Measurements from ENCODE around the gene EZR.
"Not testable (repeated sequence)": the region's sequence is repeated elsewhere in the genome, so short reads cannot be mapped to it uniquely, and the experiment has no call there.

EZR gene

GRCh38 chr6:158840465-158840864 is 21.3 kb upstream of the EZR start:
- no peak for DNase-seq

GRCh38 chr6:158839796-158840195 is 20.6 kb upstream of the EZR start:
- no peak for DNase-seq

- not testable (repeated sequence) for DNase-seq
Measured at GRCh38 chr6:158838790-158839189, 19.6 kb upstream of the EZR start.

GRCh38 chr6:158837684-158838625 is 18.8 kb upstream of the EZR start:
- no peak for DNase-seq

GRCh38 chr6:158836625-158837311 is 17.6 kb upstream of the EZR start:
- no peak for DNase-seq

- no peak for DNase-seq
Measured at GRCh38 chr6:158835616-158836221, 16.6 kb upstream of the EZR start.

- no peak for DNase-seq
Measured at GRCh38 chr6:158834675-158835385, 15.7 kb upstream of the EZR start.

- DNase-seq = not testable (repeated sequence)
Measured at GRCh38 chr6:158832807-158833206, 13.6 kb upstream of the EZR start.

- DNase-seq = no peak
Measured at GRCh38 chr6:158832026-158832425, 12.9 kb upstream of the EZR start.

- no peak for DNase-seq
Measured at GRCh38 chr6:158831571-158831970, 12.4 kb upstream of the EZR start.

GRCh38 chr6:158830736-158831135 is 11.6 kb upstream of the EZR start:
- DNase-seq = no peak

GRCh38 chr6:158828807-158829206 is 9.6 kb upstream of the EZR start:
- DNase-seq = no peak

GRCh38 chr6:158826819-158827501 is 7.8 kb upstream of the EZR start:
- no peak for DNase-seq

- DNase-seq = no peak
Measured at GRCh38 chr6:158825951-158826306, 6.8 kb upstream of the EZR start.

GRCh38 chr6:158825038-158825950 is 6.1 kb upstream of the EZR start:
- DNase-seq = no peak

- not testable (repeated sequence) for DNase-seq
Measured at GRCh38 chr6:158823616-158824015, 4.4 kb upstream of the EZR start.

GRCh38 chr6:158819977-158820622 is 932 bp upstream of the EZR start:
- DNase-seq = no peak

GRCh38 chr6:158818581-158819212 is 471 bp downstream of the EZR start:
- peak; percentile 67 for DNase-seq

GRCh38 chr6:158817728-158818580 is 1.2 kb downstream of the EZR start:
- DNase-seq = peak; percentile 84
